Liver (tissue), 9 donors: Measurements from ENCODE around the gene GLRB. TPM values are rescaled to one million over a fixed set of nuclear protein-coding genes. Genes with fewer than 3 reads are reported as not detected.

Experiments
- DNase-seq: peaks from one replicate; pipeline ENCODE4 v3.0.0-alpha.2; 2017; ENCODE audit warnings: low spot score
- H3K27ac ChIP-seq, 2 donors: one replicate each; pipeline ENCODE4 v1.7.0; 2013; ENCODE audit warnings: inconsistent platforms in 2 of 2, low read length in 2 of 2, control low read depth in 1 of 2, low read depth in 1 of 2, mild to moderate bottlenecking in 1 of 2
- H3K27me3 ChIP-seq, 4 donors: one replicate each; pipeline versions ENCODE4 v1.6.1 to v1.7.0; 2013; ENCODE audit warnings: low read length in 3 of 4, inconsistent platforms in 1 of 4, mild to moderate bottlenecking in 1 of 4, moderate library complexity in 1 of 4; ENCODE audit not compliant: control insufficient read depth in 4 of 4, insufficient read depth in 4 of 4
- H3K36me3 ChIP-seq, 4 donors: one replicate each; pipeline versions ENCODE4 v1.6.1 to v1.7.0; 2013; ENCODE audit warnings: low read length in 3 of 4, mild to moderate bottlenecking in 3 of 4, low read depth in 1 of 4, moderate library complexity in 1 of 4; ENCODE audit not compliant: control insufficient read depth in 4 of 4, insufficient read depth in 3 of 4
- H3K4me1 ChIP-seq, 4 donors: one replicate each; pipeline versions ENCODE4 v1.6.1 to v1.7.0; 2013; ENCODE audit warnings: low read length in 3 of 4, mild to moderate bottlenecking in 3 of 4, moderate library complexity in 1 of 4; ENCODE audit not compliant: control insufficient read depth in 4 of 4, insufficient read depth in 4 of 4
- H3K4me3 ChIP-seq, 3 donors: one replicate each; pipeline versions ENCODE4 v1.6.1 to v1.7.0; 2013; ENCODE audit warnings: low read length in 3 of 3, control low read depth in 1 of 3, low read depth in 1 of 3, mild to moderate bottlenecking in 1 of 3
- H3K9ac ChIP-seq, 2 donors: one replicate each; pipeline ENCODE4 v1.7.0; 2013; ENCODE audit warnings: low read length in 2 of 2, mild to moderate bottlenecking in 2 of 2, moderate library complexity in 2 of 2, control low read depth in 1 of 2, low read depth in 1 of 2
- H3K9me3 ChIP-seq, 4 donors: one replicate each; pipeline versions ENCODE4 v1.6.1 to v1.7.0; 2013; ENCODE audit warnings: low read length in 3 of 4; ENCODE audit not compliant: control insufficient read depth in 4 of 4
- ATF3 ChIP-seq: IDR thresholded peaks from 2 replicates; pipeline ENCODE4 v1.6.1; 2016; ENCODE audit warnings: antibody characterized with exemption
- CTCF ChIP-seq: fragments of 150-350 bp; IDR thresholded peaks from 2 replicates; pipeline ENCODE4 v1.5.1; 2017; ENCODE audit warnings: improper control_type of control experiment, low read depth, low read length; ENCODE audit not compliant: missing input control
- EGR1 ChIP-seq, 2 donors: IDR thresholded peaks; 2 replicates each; pipeline ENCODE4 v1.6.1; 2016 to 2018; ENCODE audit warnings: antibody characterized with exemption in 2 of 2, low read depth in 2 of 2
- FOXA1 ChIP-seq: IDR thresholded peaks from 2 replicates; pipeline ENCODE4 v1.6.1; 2016; ENCODE audit warnings: antibody characterized with exemption
- FOXA2 ChIP-seq: IDR thresholded peaks from 2 replicates; pipeline ENCODE4 v1.6.1; 2016; ENCODE audit warnings: antibody characterized with exemption
- GABPA ChIP-seq, 2 donors: IDR thresholded peaks in 1 of 2; conservative IDR thresholded peaks in 1 of 2; 2 replicates each; pipeline ENCODE4 v1.6.1; 2016; ENCODE audit warnings: antibody characterized with exemption in 2 of 2, mild to moderate bottlenecking in 1 of 2, moderate library complexity in 1 of 2
- HNF4A ChIP-seq, 2 donors: conservative IDR thresholded peaks; 2 replicates each; pipeline ENCODE4 v1.6.1; 2016; ENCODE audit warnings: antibody characterized with exemption in 2 of 2, mild to moderate bottlenecking in 2 of 2
- HNF4G ChIP-seq: IDR thresholded peaks from 2 replicates; pipeline ENCODE4 v1.6.1; 2016; ENCODE audit warnings: antibody characterized with exemption
- JUND ChIP-seq, 2 donors: IDR thresholded peaks; 2 replicates each; pipeline ENCODE4 v1.6.1; 2016; ENCODE audit warnings: antibody characterized with exemption in 2 of 2
- MAX ChIP-seq: IDR thresholded peaks from 2 replicates; pipeline ENCODE4 v1.6.1; 2016; ENCODE audit warnings: antibody characterized with exemption
- NR2F2 ChIP-seq: IDR thresholded peaks from 2 replicates; pipeline ENCODE4 v1.6.1; 2016; ENCODE audit warnings: antibody characterized with exemption
- RAD21 ChIP-seq, 2 donors: IDR thresholded peaks; 2 replicates each; pipeline ENCODE4 v1.6.1; 2016; ENCODE audit warnings: antibody characterized with exemption in 2 of 2, mild to moderate bottlenecking in 2 of 2
- REST ChIP-seq: IDR thresholded peaks from 2 replicates; pipeline ENCODE4 v1.6.1; 2016; ENCODE audit warnings: antibody characterized with exemption, mild to moderate bottlenecking
- RXRA ChIP-seq, 2 donors: IDR thresholded peaks; 2 replicates each; pipeline ENCODE4 v1.6.1; 2017 to 2018; ENCODE audit warnings: antibody characterized with exemption in 2 of 2, mild to moderate bottlenecking in 1 of 2
- SP1 ChIP-seq: IDR thresholded peaks from 2 replicates; pipeline ENCODE4 v1.6.1; 2018; ENCODE audit warnings: antibody characterized with exemption, mild to moderate bottlenecking
- TAF1 ChIP-seq: conservative IDR thresholded peaks from 2 replicates; pipeline ENCODE4 v1.6.1; 2016; ENCODE audit warnings: antibody characterized with exemption, mild to moderate bottlenecking
- YY1 ChIP-seq: IDR thresholded peaks from 2 replicates; pipeline ENCODE4 v1.6.1; 2016; ENCODE audit warnings: antibody characterized with exemption, mild to moderate bottlenecking
- ZBTB33 ChIP-seq: IDR thresholded peaks from 2 replicates; pipeline ENCODE4 v1.6.1; 2016; ENCODE audit warnings: antibody characterized with exemption
- WGBS: extraction: QIAGEN DNeasy Blood & Tissue Kit; methylation state at CpG from one replicate; pipeline ENCODE4 v1.1.7; 2013; 5-methylcytosine and 5-hydroxymethylcytosine counted together
- polyA plus RNA-seq, 2 donors: library from polyadenylated mRNA; stranded (reverse) in 1 of 2; unstranded in 1 of 2; fragments of 200-250 nt in 1 of 2; fragments of >200 nt in 1 of 2; fragmentation: Nextera tagmentation in 1 of 2; extraction: Ambion mirVana in 1 of 2; gene quantifications; one replicate each; pipeline versions ENCODE4 v1.2.1 to v1.2.3, GENCODE V29; 2013 to 2015
- total RNA-seq, 2 donors: library from RNA; depleted of rRNA; stranded (reverse); fragments of >200 nt; gene quantifications; one replicate each; pipeline ENCODE4 v1.2.3, GENCODE V29; 2014
- donor health status: healthy.
- donor health status: healthy.
- donor health status: healthy.
- donor health status: healthy.
- donor health status: healthy.

The GLRB gene
- total and polyA plus RNA-seq, 4 donors: 0.24 to 2.9 (median 0.72) TPM

- no peaks in the 10 kb centered on the region for H3K9me3 ChIP-seq
- no peaks in the 10 kb centered on the region for H3K4me1 ChIP-seq
- H3K27ac ChIP-seq: no peak overlapping the region
- WGBS: 78% methylated on average over 1 of the region's 1 CpG
- no peak overlapping the region for H3K4me3 ChIP-seq
- DNase-seq: no peak
- H3K9ac ChIP-seq: no peak overlapping the region
- H3K27me3 ChIP-seq: no peaks in the 10 kb centered on the region
- no peaks in the 10 kb centered on the region for H3K36me3 ChIP-seq
- TF ChIP-seq FOXA1 (no peak), RAD21 (IDR thresholded peaks at IDR 0.05) (no peak), ZBTB33 (no peak), HNF4A (conservative IDR thresholded peaks at IDR 0.05) (no peak), ATF3 (no peak), FOXA2 (no peak), GABPA (IDR thresholded peaks at IDR 0.05 in 1 of 2, conservative IDR thresholded peaks at IDR 0.05 in 1 of 2) (no peak), YY1 (no peak), JUND (IDR thresholded peaks at IDR 0.05) (no peak), EGR1 (IDR thresholded peaks at IDR 0.05; ENCODE audit: low read depth in 2 of 2) (no peak), NR2F2 (no peak), RXRA (IDR thresholded peaks at IDR 0.05) (no peak), REST (no peak), TAF1 (no peak), SP1 (no peak), HNF4G (no peak), CTCF (no peak), MAX (no peak)
Measured at GRCh38 chr4:157104541-157104940, 28.6 kb downstream of the GLRB start.
